ENCODE measurements around the gene MARCHF6. TPM values are rescaled to one million over a fixed set of nuclear protein-coding genes. Genes with fewer than 3 reads are reported as not detected.

The MARCHF6 gene
- polyA plus RNA-seq, 2 donors = 23.3 to 57.9 TPM

DNA sequence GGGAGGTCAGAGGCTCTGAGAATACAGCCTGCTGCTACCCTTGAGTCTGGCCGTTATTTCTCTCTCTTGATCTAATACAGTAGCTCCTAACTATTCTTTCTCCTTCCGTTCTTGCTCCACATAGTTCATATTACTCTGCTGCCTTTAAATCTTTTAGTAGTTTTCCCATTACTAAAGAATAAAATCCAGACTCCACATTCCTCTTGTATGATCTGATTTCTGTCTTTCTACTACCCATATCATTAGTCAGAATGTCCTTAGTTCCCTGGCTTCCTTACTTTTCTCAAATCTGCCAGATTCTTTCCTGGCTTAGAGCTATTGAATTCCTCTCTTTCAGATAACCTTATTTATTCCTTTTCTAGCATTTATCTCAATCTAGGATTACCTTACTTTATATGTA is 40.0 kb downstream of the MARCHF6 start:
- H3K36me3 ChIP-seq (ENCODE audit: control insufficient read depth in 2 of 2, insufficient read depth in 2 of 2, low read length in 1 of 2) = peaks cover 5 to 15% of the 10 kb centered on the region in 2 donors
- H3K4me3 ChIP-seq (ENCODE audit: low read depth in 1 of 2, low read length in 2 of 2) = no peak overlapping the region
- WGBS, 2 donors = 91% methylated on average over 2 of the region's 2 CpGs
- no peaks in the 10 kb centered on the region for H3K27me3 ChIP-seq (ENCODE audit: control insufficient read depth in 1 of 2, insufficient read depth in 2 of 2, low read length in 2 of 2)
- H3K9me3 ChIP-seq (ENCODE audit: control insufficient read depth in 2 of 2, insufficient read depth in 1 of 2, low read depth in 1 of 2, low read length in 1 of 2) = no peaks in the 10 kb centered on the region
- no peak overlapping the region for H3K27ac ChIP-seq (ENCODE audit: low read depth in 2 of 2, low read length in 1 of 2)
- no peaks in the 10 kb centered on the region for H3K4me1 ChIP-seq (ENCODE audit: control insufficient read depth in 2 of 2, insufficient read depth in 2 of 2, low read length in 1 of 2)

DNA sequence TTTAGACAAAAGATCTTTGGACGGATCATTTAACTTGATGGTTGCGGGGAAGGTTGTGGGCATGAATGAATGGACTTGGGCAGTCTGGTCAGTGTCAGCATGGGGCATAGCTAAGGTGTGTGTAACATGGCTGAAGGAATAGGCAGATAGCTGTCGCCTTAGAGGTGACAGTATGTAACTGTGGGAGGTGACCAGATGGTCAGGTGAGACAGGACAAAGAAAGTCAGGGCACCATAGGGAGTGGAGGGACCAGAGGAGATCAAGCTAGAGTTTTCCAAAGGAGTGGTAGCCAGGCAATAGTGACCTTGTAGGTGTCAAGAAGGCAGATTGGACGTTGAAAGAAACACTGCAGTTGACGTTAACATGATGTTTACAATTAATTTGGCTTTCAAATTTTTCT is 43.1 kb downstream of the MARCHF6 start:
- WGBS, 2 donors = 79 to 87% methylated on average over 5 of the region's 5 CpGs
- no peak overlapping the region for H3K27ac ChIP-seq (ENCODE audit: low read depth in 2 of 2, low read length in 1 of 2)
- peaks cover 3 to 13% of the 10 kb centered on the region in 2 donors for H3K36me3 ChIP-seq (ENCODE audit: control insufficient read depth in 2 of 2, insufficient read depth in 2 of 2, low read length in 1 of 2)
- H3K9me3 ChIP-seq (ENCODE audit: control insufficient read depth in 2 of 2, insufficient read depth in 1 of 2, low read depth in 1 of 2, low read length in 1 of 2) = no peaks in the 10 kb centered on the region
- H3K27me3 ChIP-seq (ENCODE audit: control insufficient read depth in 1 of 2, insufficient read depth in 2 of 2, low read length in 2 of 2) = no peaks in the 10 kb centered on the region
- no peak overlapping the region for H3K4me3 ChIP-seq (ENCODE audit: low read depth in 1 of 2, low read length in 2 of 2)
- no peaks in the 10 kb centered on the region for H3K4me1 ChIP-seq (ENCODE audit: control insufficient read depth in 2 of 2, insufficient read depth in 2 of 2, low read length in 1 of 2)

DNA sequence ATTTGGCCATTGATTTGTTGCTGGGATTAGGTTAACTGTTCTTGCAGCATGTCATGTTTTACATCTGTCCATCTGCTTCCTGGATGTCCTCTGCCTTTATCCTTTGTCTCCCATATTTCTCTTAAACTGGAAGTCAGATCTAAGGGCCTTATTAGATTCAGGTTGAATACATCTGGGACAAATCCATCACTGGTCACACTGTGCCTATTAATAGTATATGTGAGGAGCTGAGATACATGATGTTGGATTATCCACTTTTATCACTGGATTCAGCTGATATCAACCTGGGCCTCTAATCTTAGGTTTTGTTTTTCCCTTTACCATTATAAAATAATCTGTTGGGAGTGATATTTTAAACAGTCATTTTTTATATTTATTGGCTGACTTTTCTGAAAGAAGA is 46.3 kb downstream of the MARCHF6 start:
- Histone ChIP-seq H3K27ac (ENCODE audit: low read depth in 2 of 2, low read length in 1 of 2) (no peak overlapping the region), H3K36me3 (ENCODE audit: control insufficient read depth in 2 of 2, insufficient read depth in 2 of 2, low read length in 1 of 2) (peaks cover 3 to 13% of the 10 kb centered on the region in 2 donors), H3K4me1 (ENCODE audit: control insufficient read depth in 2 of 2, insufficient read depth in 2 of 2, low read length in 1 of 2) (no peaks in the 10 kb centered on the region)

DNA sequence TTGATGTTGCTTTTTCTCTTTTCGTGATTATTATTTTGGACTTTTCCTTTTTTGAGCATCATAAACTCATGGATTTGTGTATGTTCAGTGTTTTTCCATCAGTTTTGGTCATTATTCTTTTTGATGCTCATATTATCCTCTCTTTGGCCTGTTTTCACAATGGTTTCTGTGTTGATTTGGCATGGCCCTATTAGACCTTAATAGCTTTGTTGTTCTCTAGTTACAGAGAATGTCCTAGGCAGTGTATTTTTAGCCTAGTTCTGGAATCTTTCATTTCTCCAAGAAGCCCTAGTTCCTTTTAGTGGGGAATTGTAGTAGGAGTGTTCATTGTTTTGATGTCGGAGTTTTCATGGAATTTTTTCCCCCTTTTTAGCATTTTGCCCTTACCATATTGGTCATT is 46.9 kb downstream of the MARCHF6 start:
- no peak overlapping the region for H3K4me3 ChIP-seq (ENCODE audit: low read depth in 1 of 2, low read length in 2 of 2)
- H3K36me3 ChIP-seq (ENCODE audit: control insufficient read depth in 2 of 2, insufficient read depth in 2 of 2, low read length in 1 of 2) = peaks cover 3 to 15% of the 10 kb centered on the region in 2 donors
- no peaks in the 10 kb centered on the region for H3K27me3 ChIP-seq (ENCODE audit: control insufficient read depth in 1 of 2, insufficient read depth in 2 of 2, low read length in 2 of 2)
- H3K4me1 ChIP-seq (ENCODE audit: control insufficient read depth in 2 of 2, insufficient read depth in 2 of 2, low read length in 1 of 2) = no peaks in the 10 kb centered on the region
- WGBS, 2 donors = 93% methylated on average over 2 of the region's 2 CpGs
- H3K9me3 ChIP-seq (ENCODE audit: control insufficient read depth in 2 of 2, insufficient read depth in 1 of 2, low read depth in 1 of 2, low read length in 1 of 2) = no peaks in the 10 kb centered on the region
- no peak overlapping the region for H3K27ac ChIP-seq (ENCODE audit: low read depth in 2 of 2, low read length in 1 of 2)

More for the DNA sequence above, 46.3 kb downstream of the MARCHF6 start:
- H3K27me3 ChIP-seq (ENCODE audit: control insufficient read depth in 1 of 2, insufficient read depth in 2 of 2, low read length in 2 of 2) = no peaks in the 10 kb centered on the region
- no peak overlapping the region for H3K4me3 ChIP-seq (ENCODE audit: low read depth in 1 of 2, low read length in 2 of 2)
- H3K9me3 ChIP-seq (ENCODE audit: control insufficient read depth in 2 of 2, insufficient read depth in 1 of 2, low read depth in 1 of 2, low read length in 1 of 2) = no peaks in the 10 kb centered on the region

GRCh38 chr5:10400831-10401230 is 47.3 kb downstream of the MARCHF6 start:
- Histone ChIP-seq H3K27ac (ENCODE audit: low read depth in 2 of 2, low read length in 1 of 2) (no peak overlapping the region), H3K36me3 (ENCODE audit: control insufficient read depth in 2 of 2, insufficient read depth in 2 of 2, low read length in 1 of 2) (peaks cover 2 to 14% of the 10 kb centered on the region in 2 donors), H3K4me1 (ENCODE audit: control insufficient read depth in 2 of 2, insufficient read depth in 2 of 2, low read length in 1 of 2) (no peaks in the 10 kb centered on the region), H3K27me3 (ENCODE audit: control insufficient read depth in 1 of 2, insufficient read depth in 2 of 2, low read length in 2 of 2) (no peaks in the 10 kb centered on the region), H3K9me3 (ENCODE audit: control insufficient read depth in 2 of 2, insufficient read depth in 1 of 2, low read depth in 1 of 2, low read length in 1 of 2) (no peaks in the 10 kb centered on the region), H3K4me3 (ENCODE audit: low read depth in 1 of 2, low read length in 2 of 2) (no peak overlapping the region)
- WGBS, 2 donors = 58 to 68% methylated on average over 3 of the region's 3 CpGs

DNA sequence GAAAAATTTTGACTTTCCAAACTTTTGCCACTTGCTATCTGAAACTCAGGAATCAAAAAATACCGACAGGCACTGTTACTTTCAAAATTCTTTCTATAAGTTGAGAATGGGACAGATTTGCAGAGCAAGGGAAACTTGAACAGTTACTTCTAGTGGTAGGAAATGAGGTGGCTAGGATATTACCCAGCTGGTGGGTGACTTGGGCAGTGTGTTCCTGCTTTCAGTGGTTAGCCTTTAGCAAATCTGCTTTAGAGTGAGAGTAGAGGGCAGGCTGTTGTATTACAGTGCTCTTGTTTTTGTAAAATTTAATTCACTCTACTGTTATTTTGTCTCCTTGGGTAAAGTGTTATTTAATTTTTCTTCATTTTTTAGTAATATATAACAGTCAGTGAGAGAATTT is 48.0 kb downstream of the MARCHF6 start:
- H3K4me3 ChIP-seq (ENCODE audit: low read depth in 1 of 2, low read length in 2 of 2) = no peak overlapping the region
- H3K27ac ChIP-seq (ENCODE audit: low read depth in 2 of 2, low read length in 1 of 2) = no peak overlapping the region
- no peaks in the 10 kb centered on the region for H3K27me3 ChIP-seq (ENCODE audit: control insufficient read depth in 1 of 2, insufficient read depth in 2 of 2, low read length in 2 of 2)
- H3K9me3 ChIP-seq (ENCODE audit: control insufficient read depth in 2 of 2, insufficient read depth in 1 of 2, low read depth in 1 of 2, low read length in 1 of 2) = no peaks in the 10 kb centered on the region
- H3K4me1 ChIP-seq (ENCODE audit: control insufficient read depth in 2 of 2, insufficient read depth in 2 of 2, low read length in 1 of 2) = no peaks in the 10 kb centered on the region
- peaks cover 4 to 14% of the 10 kb centered on the region in 2 donors for H3K36me3 ChIP-seq (ENCODE audit: control insufficient read depth in 2 of 2, insufficient read depth in 2 of 2, low read length in 1 of 2)
- WGBS, 2 donors = 88 to 90% methylated on average over 1 of the region's 1 CpG

Other genes starting within 250 kb of the MARCHF6 start
- 1 to 10 TPM; 8.5 to 8.8 TPM for gene ATPSCKMT, start 103.8 kb upstream of the MARCHF6 start, polyA plus RNA-seq
- 100 to 1,000 TPM in 1 of 2 donors, 10 to 100 TPM in 1; 81.7 to 186 TPM for gene CCT5, start 103.4 kb upstream of the MARCHF6 start, polyA plus RNA-seq
- 1 to 10 TPM; 1.9 to 2.8 TPM for gene CMBL, start 45.8 kb upstream of the MARCHF6 start, polyA plus RNA-seq
- under 1 TPM; 0.11 to 0.16 TPM for gene ROPN1L, start 88.2 kb downstream of the MARCHF6 start, polyA plus RNA-seq
- 1 to 10 TPM in 1 of 2 donors, under 1 TPM in 1; 0.55 to 1.3 TPM for gene ANKRD33B, start 210.4 kb downstream of the MARCHF6 start, polyA plus RNA-seq